H4 (cell line): ENCODE results near the gene ZNF248. TPM values are rescaled to one million over a fixed set of nuclear protein-coding genes. Genes with fewer than 3 reads are reported as not detected.
"Not testable (repeated sequence)": the region's sequence is repeated elsewhere in the genome, so short reads cannot be mapped to it uniquely, and the experiment has no call there.

Experiments
- DNase-seq: peaks from one replicate; pipeline ENCODE4 v3.0.0-alpha.2; 2015; ENCODE audit warnings: low spot score
- total RNA-seq: library from RNA; depleted of rRNA; stranded (reverse); fragments of >200 nt; shearing (Covaris generic); gene quantifications from 2 replicates; pipeline ENCODE4 v1.2.3, GENCODE V29; 2014; rRNA removed

ZNF248 gene
- total RNA-seq, 1 experiment from 2014 or later, result 3.3 TPM

DNA sequence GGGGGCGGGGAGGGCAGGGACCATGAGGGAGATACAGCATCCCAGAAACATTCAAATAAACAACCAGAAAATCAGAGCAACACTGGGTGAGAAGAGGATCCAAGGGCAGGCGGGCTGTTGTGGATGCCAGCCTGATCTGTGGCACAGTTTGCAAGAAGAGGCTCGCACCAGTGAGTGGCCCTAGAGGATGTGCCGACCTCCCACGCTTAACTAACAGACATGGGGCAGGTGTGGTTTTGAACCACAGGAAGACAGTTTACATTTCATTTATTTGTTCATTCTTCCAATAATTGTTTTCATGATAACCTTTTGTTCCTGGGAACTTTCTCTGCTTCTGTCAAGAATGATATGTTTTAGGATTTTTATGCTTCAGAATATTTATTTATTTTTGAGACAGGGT is 115.6 kb downstream of the ZNF248 start:
- no peak for DNase-seq

GRCh38 chr10:37739181-37739580 is 118.2 kb downstream of the ZNF248 start:
- DNase-seq, result no peak

GRCh38 chr10:37738241-37738640 is 119.2 kb downstream of the ZNF248 start:
- not testable (repeated sequence) for DNase-seq

DNA sequence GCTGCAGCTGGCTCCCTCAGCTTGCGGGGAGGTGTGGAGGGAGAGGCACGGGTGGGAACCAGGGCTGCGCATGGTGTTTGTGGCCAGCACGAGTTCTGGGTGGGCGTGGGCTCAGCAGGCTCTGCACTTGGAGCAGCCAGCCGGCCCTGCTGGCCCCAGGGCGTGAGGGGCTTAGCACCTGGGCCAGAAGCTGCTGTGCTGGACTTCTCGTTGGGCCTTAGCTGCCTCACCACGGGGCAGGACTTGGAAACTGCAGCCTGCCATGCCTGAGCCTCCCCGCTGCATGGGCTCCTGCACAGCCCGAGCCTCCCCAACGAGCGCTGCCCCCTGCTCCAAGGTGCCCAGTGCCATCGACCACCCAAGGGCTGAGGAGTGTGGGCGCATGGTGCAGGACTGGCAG is 120.1 kb downstream of the ZNF248 start:
- DNase-seq, result no peak

- no peak for DNase-seq
These were observed 121.3 kb downstream of the ZNF248 start for GRCh38 chr10:37736120-37736519.

GRCh38 chr10:37734971-37735370 is 122.4 kb downstream of the ZNF248 start:
- peak; percentile 64 for DNase-seq

Other genes starting within 250 kb of the ZNF248 start
- gene ZNF25, start 119.0 kb upstream of the ZNF248 start, total RNA-seq, result 2.6 and 7.6 TPM in 2 replicates
- gene ZNF33A, start 153.1 kb upstream of the ZNF248 start, total RNA-seq, result 14.4 and 15.5 TPM in 2 replicates
- gene ZNF37A, start 236.7 kb upstream of the ZNF248 start, total RNA-seq, result 0.25 and 0.97 TPM in 2 replicates